Activated naive CD4-positive, alpha-beta T cell treated with anti-CD3 and anti-CD28 coated beads for 36 hours (primary cell): ENCODE measurements around the gene RELB. TPM values are rescaled to one million over a fixed set of nuclear protein-coding genes. Genes with fewer than 3 reads are reported as not detected.

Experiments
- CTCF ChIA-PET: fragments of 350-600 bp; sonication (Branson Sonifier 250); formaldehyde crosslinking; loops from one replicate; lab custom pipeline; 2021; ENCODE audit warnings: antibody characterized with exemption; lab: Charles Lee
- DNase-seq: peaks from one replicate; pipeline ENCODE4 v3.0.0-alpha.2; 2020
- H3K27ac Mint-ChIP-seq: one replicate; pipeline ENCODE4 v1.8.0; 2021; ENCODE audit warnings: mild to moderate bottlenecking, mixed read lengths
- H3K27me3 Mint-ChIP-seq: one replicate; pipeline ENCODE4 v1.8.0; 2021; ENCODE audit warnings: low read depth, mixed read lengths
- H3K36me3 Mint-ChIP-seq: one replicate; pipeline ENCODE4 v1.8.0; 2021; ENCODE audit warnings: low read depth, mixed read lengths
- H3K4me1 Mint-ChIP-seq: one replicate; pipeline ENCODE4 v1.8.0; 2021; ENCODE audit warnings: low read depth, mixed read lengths
- H3K4me3 Mint-ChIP-seq: one replicate; pipeline ENCODE4 v1.8.0; 2021; ENCODE audit warnings: mild to moderate bottlenecking, moderate library complexity, mixed read lengths
- H3K9me3 Mint-ChIP-seq: one replicate; pipeline ENCODE4 v1.8.0; 2021; ENCODE audit warnings: mixed read lengths
- intact Hi-C: fragments of 100-400 bp; cut with micrococcal nuclease; formaldehyde crosslinking; loops from one replicate; pipeline ENCODE4 v1.15.1; 2023
- total RNA-seq, 2 experiments: library from RNA; stranded (reverse); gene quantifications; one replicate each; pipeline ENCODE4 v1.2.3, GENCODE V29; 2021

Gene RELB
- total RNA-seq, 2 experiments from 2014 or later = 55.4 to 57.3 TPM

DNA sequence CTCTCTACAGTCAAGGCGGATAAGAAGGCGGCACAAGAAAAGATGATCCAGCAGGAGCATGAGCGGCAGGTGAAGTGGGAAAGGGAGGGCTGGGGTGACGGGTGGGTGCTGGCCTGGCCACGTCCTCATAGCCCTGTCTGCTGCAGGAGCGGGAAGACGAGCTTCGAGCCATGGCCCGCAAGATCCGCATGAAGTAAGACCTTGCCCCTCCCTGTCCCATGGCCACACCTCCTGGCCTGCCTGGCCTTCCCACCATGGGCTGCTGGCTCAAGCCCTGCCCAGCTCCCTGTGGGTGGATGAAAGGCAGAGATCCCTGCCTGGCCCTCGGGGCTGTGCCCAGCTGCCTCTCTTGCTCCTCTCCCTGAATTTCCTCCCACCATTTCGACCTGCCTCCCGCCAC lies 67.8 kb downstream of the RELB start:
- H3K27ac Mint-ChIP-seq = no peak overlapping the region
- H3K4me3 Mint-ChIP-seq = no peak overlapping the region
- no peaks in the 10 kb centered on the region for H3K27me3 Mint-ChIP-seq
- H3K4me1 Mint-ChIP-seq = no peaks in the 10 kb centered on the region
- H3K9me3 Mint-ChIP-seq = no peaks in the 10 kb centered on the region
- H3K36me3 Mint-ChIP-seq = peaks cover 23% of the 10 kb centered on the region
- intact Hi-C loops = no loop called here
- CTCF ChIA-PET = interaction anchor here (1.4 kb wide), 1 partner anchor 56 kb away, joined by 3 read pairs; no protein-coding TSS in a partner anchor
- DNase-seq = no peak

DNA sequence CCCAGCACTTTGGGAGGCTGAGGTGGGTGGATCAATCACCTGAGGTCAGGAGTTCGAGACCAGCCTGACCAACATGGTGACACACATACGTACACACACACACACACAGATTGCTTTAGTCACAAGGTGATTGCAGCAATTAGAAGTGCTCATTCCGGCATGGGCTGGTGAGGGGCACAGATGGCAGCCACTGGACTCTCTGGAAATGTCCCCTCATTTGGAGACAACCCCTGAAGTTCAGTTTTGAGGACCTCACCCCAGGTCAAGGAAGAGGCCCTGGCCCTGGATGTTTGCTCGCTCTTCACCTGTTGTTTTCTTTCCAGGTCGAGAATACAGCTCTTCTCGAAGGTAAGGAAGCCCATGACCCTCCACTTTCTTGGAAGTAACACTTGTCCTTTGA lies 69.0 kb downstream of the RELB start:
- H3K27me3 Mint-ChIP-seq = no peaks in the 10 kb centered on the region
- CTCF ChIA-PET = no interaction called here
- H3K27ac Mint-ChIP-seq = no peak overlapping the region
- DNase-seq = no peak
- intact Hi-C loops = no loop called here
- no peaks in the 10 kb centered on the region for H3K9me3 Mint-ChIP-seq
- peaks cover 21% of the 10 kb centered on the region for H3K36me3 Mint-ChIP-seq
- H3K4me1 Mint-ChIP-seq = peaks cover 6% of the 10 kb centered on the region
- no peak overlapping the region for H3K4me3 Mint-ChIP-seq

DNA sequence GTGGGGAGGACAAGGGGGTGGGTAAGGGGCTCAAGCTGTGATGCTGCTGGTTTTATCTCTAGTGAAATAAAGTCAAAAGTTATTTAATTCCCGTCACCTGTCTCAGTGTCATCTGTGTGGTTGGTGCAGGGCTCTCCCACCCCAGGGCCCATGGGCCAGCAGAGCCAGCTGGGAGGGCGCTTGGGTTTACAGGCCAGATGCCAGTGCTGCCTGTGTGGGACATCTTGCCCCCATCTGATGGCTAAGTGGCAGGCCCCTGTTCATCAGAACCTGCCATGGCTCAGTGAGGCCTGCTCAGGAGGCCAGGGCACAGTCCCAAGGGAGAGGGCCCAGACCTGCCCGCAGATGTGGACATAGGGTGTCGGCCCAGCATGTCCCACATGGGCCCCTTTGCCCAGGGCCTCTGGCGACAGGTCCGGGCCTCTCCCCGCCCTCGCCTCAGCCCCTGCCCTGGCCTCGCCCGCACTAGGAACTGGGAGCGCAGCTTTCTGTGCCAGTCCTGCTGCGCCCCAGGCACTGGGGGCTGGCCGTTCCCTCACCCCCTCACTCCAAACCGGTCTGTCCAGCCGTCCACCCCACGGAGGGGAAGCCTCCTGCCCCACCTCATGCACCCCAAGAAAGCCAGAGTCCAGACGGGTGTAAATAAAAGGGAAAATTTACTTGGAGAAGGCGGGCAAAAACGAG lies 69.7 kb downstream of the RELB start:
- Mint-ChIP-seq H3K9me3 (no peaks in the 10 kb centered on the region), H3K27me3 (no peaks in the 10 kb centered on the region), H3K4me3 (no peak overlapping the region), H3K36me3 (peaks cover 19% of the 10 kb centered on the region), H3K4me1 (peaks cover 6% of the 10 kb centered on the region), H3K27ac (no peak overlapping the region)
- DNase-seq = no peak
- CTCF ChIA-PET = no interaction called here
- intact Hi-C loops = no loop called here

DNA sequence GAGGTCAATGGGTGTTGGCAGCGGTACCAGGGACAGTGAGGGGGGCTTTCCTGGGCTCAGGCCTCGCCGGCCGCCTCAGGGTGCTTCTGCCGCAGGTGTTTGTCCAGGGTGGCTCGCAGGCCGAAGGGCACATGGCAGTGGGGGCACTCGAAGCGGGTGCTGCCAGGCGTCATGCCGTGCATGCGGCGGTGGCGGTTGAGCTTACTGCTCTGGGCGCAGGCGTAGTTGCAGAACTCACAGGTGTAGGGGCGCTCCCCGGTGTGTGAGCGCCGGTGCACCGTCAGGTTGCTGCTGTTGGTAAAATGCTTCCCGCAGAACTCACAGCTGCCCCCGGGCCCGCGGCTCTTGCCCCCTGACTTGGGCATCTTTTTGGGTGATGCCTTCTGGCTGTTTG lies 70.3 kb downstream of the RELB start:
- peaks cover 19% of the 10 kb centered on the region for H3K36me3 Mint-ChIP-seq
- no peak overlapping the region for H3K27ac Mint-ChIP-seq
- H3K27me3 Mint-ChIP-seq = no peaks in the 10 kb centered on the region
- H3K4me1 Mint-ChIP-seq = peaks cover 7% of the 10 kb centered on the region
- intact Hi-C loops = no loop called here
- no peak for DNase-seq
- CTCF ChIA-PET = no interaction called here
- no peak overlapping the region for H3K4me3 Mint-ChIP-seq
- no peaks in the 10 kb centered on the region for H3K9me3 Mint-ChIP-seq

DNA sequence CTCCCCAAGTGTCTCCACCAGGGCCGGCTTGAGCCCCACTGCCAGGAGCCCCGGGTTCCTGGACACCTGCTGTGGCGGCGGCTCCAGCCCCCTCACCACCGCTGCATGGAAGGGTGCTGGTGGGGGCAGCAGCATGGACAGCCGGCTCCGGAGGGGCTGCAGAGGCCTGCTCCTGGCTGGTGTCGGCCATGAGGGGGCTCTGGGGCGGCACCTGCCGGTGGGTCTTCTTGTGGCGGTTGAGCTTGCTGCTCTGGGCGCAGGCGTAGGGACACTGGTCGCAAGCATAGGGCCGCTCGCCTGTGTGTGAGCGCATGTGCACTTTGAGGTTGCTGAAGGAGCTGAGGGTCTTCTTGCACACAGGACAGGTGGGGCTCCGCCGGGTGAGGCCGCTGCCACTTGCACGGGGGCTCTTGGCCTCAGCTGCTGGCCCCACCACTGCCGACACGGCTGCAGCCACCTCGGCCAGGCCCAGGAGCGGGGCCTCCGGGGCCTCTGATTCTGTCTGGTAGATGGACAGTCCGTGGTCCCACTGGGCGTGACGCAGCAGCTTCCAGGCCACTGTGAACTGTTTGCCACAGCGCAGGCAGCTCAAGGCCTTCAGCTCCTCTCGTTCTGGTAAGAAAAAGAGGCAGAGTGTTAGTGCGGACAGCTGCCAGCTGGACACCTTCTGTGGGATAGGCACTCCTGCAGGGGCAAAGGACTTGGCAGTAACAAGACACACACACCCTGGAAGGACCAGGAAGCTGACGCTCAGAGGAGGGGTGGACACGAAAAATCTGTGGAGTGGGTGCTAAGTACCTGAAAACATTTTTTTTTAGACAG lies 70.9 kb downstream of the RELB start:
- CTCF ChIA-PET = no interaction called here
- Mint-ChIP-seq H3K27ac (no peak overlapping the region), H3K27me3 (no peaks in the 10 kb centered on the region), H3K4me1 (peaks cover 14% of the 10 kb centered on the region), H3K4me3 (no peak overlapping the region), H3K9me3 (no peaks in the 10 kb centered on the region), H3K36me3 (peaks cover 14% of the 10 kb centered on the region)
- intact Hi-C loops = no loop called here
- DNase-seq = no peak

DNA sequence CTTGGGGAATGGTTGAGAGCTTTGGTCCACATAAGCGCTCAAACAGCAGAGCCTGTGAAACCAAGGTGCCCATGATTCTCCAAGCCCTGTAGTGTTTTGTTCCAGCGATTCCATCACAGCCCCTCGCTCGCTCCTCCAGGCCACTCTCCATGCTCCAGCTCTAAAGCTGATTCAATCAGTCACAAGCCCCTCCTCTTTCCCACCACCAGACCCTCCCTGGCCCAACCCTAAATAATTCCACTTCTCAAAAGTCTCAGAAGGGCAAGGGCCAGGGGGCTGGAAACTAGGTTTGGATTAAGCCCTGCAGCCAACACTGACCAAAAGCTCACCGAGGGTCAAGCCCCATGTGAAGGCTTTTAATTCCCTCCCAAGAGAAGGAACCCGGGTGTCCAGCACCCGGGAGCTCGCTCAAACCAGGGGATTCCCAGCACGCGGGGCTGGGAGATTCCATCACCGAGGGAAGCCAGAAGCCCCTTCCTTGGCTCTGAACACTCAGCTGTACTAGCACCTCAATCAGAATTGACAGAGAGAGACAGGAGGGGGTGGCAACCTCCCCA lies 73.6 kb downstream of the RELB start:
- H3K27me3 Mint-ChIP-seq = no peaks in the 10 kb centered on the region
- H3K4me1 Mint-ChIP-seq = peaks cover 26% of the 10 kb centered on the region
- H3K9me3 Mint-ChIP-seq = no peaks in the 10 kb centered on the region
- H3K4me3 Mint-ChIP-seq = peak overlapping the region; percentile 52
- peaks cover 11% of the 10 kb centered on the region for H3K36me3 Mint-ChIP-seq
- intact Hi-C loops = loop anchor here (5.0 kb wide), 3 partner anchors 42 to 102 kb away; partner anchors contain the start of genes BLOC1S3, RELB and TRAPPC6A
- no peak for DNase-seq
- CTCF ChIA-PET = interaction anchor here (0.7 to 1.4 kb wide), 4 partner anchors 15 to 86 kb away, joined by 3 to 5 read pairs (median 4); no protein-coding TSS in a partner anchor
- no peak overlapping the region for H3K27ac Mint-ChIP-seq

DNA sequence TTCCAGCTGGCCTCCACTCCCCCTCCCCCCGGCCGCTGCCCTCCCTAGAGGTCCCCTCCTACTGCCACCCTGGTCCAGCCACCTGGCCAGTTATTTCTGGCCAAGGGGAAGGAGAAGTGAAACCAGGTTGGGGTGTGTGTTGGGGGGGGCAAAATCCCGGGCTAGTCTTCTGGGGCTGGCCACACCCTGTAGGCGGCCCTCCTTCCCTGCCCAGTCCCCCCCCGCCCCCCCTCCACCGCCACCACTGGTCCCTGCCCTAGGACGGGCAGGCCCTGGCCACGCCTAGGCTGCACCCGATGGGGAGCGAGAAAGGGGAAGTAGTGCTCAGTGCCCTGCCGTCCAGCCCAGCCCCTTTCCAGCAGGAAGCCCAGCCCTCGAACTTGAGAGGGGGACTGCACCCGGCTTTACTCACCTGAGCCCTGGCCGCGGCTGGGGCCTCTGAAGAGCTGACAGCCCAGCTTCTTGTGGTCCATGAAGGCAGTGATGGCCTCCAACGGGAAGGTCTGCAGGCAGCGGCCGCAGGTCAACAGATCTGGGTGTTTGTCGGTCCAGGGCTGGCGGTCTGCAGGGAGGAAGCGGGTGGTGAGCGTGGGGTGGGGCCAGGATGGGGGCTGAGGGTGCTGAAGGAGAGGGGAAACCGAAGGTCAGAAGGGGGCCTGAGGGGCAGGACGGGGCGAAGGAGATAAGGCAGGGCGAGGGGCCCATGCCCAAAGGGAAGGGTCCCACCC lies 74.2 kb downstream of the RELB start:
- H3K27me3 Mint-ChIP-seq = no peaks in the 10 kb centered on the region
- no peaks in the 10 kb centered on the region for H3K9me3 Mint-ChIP-seq
- peak; percentile 64 for DNase-seq
- CTCF ChIA-PET = interaction anchor here (0.7 to 1.4 kb wide), 4 partner anchors 16 to 86 kb away, joined by 3 to 5 read pairs (median 4); no protein-coding TSS in a partner anchor
- H3K4me3 Mint-ChIP-seq = peak overlapping the region; percentile 81
- peaks cover 7% of the 10 kb centered on the region for H3K36me3 Mint-ChIP-seq
- H3K4me1 Mint-ChIP-seq = peaks cover 33% of the 10 kb centered on the region
- intact Hi-C loops = loop anchor here (1.0 to 5.0 kb wide), 5 partner anchors 16 to 120 kb away; partner anchors contain the start of genes BLOC1S3, CLPTM1, RELB and TRAPPC6A
- H3K27ac Mint-ChIP-seq = peak overlapping the region; percentile 26

DNA sequence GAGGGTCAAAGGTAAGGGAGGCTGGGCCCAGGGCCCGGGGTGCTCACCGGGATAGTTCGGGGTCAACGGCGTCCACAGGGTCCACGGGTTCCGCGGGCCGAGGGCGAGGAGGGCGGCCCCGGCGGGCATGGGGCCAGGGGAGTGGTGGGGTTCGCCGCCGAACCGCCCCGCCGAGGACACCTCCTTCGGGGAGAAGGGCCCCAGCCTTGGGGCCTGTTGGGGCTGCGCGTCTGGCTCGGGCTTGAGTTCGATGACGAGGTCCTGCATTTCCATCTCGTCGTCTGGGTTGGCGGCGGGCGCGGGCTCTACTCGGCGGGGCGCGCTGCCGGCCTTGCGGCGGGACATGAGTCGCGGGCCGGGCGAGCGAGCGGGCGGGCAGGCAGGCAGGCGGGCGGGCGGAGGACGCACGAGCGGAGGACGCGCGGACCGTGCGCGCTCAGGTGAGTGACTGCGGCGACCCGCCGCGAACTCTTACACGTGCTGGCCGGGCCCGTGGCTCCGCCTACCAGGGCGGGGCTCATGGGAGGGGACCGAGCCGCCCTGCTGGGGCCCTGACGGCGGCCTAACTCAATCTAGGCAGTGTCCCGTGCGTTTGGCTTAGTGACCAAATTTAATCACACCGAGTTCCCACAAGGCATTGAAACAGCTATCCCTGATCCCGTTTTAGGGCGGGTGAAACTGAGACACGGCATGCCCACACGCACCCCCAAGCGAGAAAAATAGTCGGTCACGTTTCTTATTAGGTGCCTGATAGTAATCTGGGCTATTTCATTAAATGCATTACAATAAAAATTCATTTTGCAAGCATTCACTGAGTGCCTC lies 75.0 kb downstream of the RELB start, which contains the start of gene ZNF296:
Gene ZNF296, minus strand, starts transcription at position 450 of the 822 bp plus-strand sequence. Its CDS starts 105 bp downstream, at position 345.
- peaks cover 6% of the 10 kb centered on the region for H3K36me3 Mint-ChIP-seq
- no peaks in the 10 kb centered on the region for H3K9me3 Mint-ChIP-seq
- H3K27me3 Mint-ChIP-seq = no peaks in the 10 kb centered on the region
- peaks cover 38% of the 10 kb centered on the region for H3K4me1 Mint-ChIP-seq
- intact Hi-C loops = loop anchor here (1.0 to 5.0 kb wide), 5 partner anchors 15 to 121 kb away; partner anchors contain the start of genes BLOC1S3, CLPTM1, RELB and TRAPPC6A
- H3K4me3 Mint-ChIP-seq = peak within 1 kb of the TSS; percentile 81
- peak within 1 kb of the TSS; percentile 54 for H3K27ac Mint-ChIP-seq
- CTCF ChIA-PET = interaction anchor here (1.2 to 1.7 kb wide), 2 partner anchors 17 to 49 kb away, joined by 3 to 4 read pairs; no protein-coding TSS in a partner anchor
- peak; percentile 80 for DNase-seq

DNA sequence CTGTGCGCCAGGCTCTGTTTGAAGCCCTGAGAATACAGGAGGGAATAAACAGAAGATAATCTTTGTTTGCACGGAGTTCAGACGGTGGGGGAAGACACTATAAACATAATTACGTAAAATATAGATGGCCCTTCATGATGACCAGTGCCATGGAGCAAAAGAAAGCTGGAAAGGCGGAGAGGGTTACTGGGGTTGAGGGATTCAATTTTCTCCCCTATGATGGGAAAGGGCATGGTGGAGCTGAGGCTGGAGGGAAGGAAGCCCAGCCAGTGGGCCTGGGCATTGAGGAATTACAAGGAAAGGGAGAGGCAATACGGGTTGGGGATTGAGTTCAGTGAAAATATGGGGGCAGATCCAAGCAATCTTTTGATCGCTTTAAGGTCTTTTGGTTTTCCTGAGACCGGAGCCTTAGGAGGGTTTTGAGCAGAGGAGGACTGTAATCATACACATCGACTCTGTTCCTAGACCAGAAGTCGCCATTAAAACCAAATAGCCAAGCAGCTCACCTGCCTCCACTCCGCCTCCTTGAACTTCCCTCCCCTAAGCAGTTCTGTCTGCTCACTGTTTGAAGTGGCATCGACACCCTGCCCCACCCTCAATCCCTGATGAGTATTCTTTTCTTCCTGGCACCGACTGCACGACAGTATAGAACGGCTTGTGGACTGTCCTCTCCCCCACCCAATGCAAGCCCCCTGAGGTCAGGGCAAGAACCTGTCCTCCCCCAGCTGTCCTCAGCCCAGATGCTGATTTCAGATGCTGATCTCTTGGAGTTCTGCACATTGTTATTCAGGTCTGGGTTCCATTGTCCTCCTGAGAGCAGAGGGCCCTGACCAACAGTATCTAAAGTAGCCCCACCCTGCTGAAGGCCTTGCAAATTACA lies 75.8 kb downstream of the RELB start:
- Mint-ChIP-seq H3K4me1 (peaks cover 46% of the 10 kb centered on the region), H3K9me3 (no peaks in the 10 kb centered on the region), H3K36me3 (peaks cover 12% of the 10 kb centered on the region), H3K4me3 (peak overlapping the region; percentile 81), H3K27me3 (no peaks in the 10 kb centered on the region), H3K27ac (no peak overlapping the region)
- CTCF ChIA-PET = interaction anchor here (1.7 kb wide), 1 partner anchor 18 kb away, joined by 3 read pairs; no protein-coding TSS in a partner anchor
- peak; percentile 16 for DNase-seq
- intact Hi-C loops = loop anchor here (1.0 to 5.0 kb wide), 5 partner anchors 14 to 122 kb away; partner anchors contain the start of genes BLOC1S3, CLPTM1, RELB and TRAPPC6A

DNA sequence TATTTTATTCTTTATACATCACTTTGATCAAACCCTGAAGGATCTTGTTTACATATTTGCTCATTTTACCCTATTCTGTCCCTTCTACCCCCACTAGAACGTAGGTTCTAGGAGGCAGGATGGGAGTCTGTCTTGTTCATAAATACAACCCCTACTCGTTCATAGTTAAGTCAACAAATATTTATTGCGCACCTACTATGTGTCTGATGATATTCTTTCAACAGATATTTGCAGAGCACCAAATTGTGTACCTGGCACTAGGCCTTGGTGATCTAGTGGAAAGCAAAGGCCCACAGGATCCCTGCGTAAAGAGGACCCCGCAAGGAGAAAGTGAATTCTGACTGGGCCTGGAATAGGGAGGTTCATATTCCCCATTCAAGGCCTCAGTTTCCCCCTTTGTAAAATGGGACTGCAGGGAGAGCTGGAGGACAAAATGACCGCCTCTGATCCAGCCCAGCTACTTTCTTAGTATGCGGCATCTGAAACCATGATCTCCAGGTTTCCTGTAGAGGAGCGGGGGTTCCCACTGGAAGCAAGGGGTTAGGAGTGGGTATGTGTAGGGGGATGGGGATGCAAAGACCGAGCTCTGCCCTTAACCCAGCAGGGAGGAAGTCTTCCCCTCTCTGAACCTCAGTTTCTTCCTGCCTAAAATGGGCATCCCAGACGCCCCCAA lies 77.3 kb downstream of the RELB start:
- peak overlapping the region; percentile 96 for H3K4me3 Mint-ChIP-seq
- H3K27ac Mint-ChIP-seq = peak overlapping the region; percentile 76
- intact Hi-C loops = loop anchor here (1.0 to 5.0 kb wide), 4 partner anchors 39 to 99 kb away; partner anchors contain the start of genes BLOC1S3, CLASRP, RELB and TRAPPC6A
- no peaks in the 10 kb centered on the region for H3K27me3 Mint-ChIP-seq
- H3K9me3 Mint-ChIP-seq = no peaks in the 10 kb centered on the region
- no peak for DNase-seq
- CTCF ChIA-PET = interaction anchor here (1.1 kb wide), 1 partner anchor 14 kb away, joined by 4 read pairs; no protein-coding TSS in a partner anchor
- H3K36me3 Mint-ChIP-seq = peaks cover 13% of the 10 kb centered on the region
- peaks cover 50% of the 10 kb centered on the region for H3K4me1 Mint-ChIP-seq
